Measurements from ENCODE around the gene PTTG2. TPM values are rescaled to one million over a fixed set of nuclear protein-coding genes. Genes with fewer than 3 reads are reported as not detected.

The PTTG2 gene
- total RNA-seq, 1 donor from 2014 or later, result 1.2 TPM

GRCh38 chr4:37958932-37959331 lies 1.3 kb upstream of the PTTG2 start:
- Histone ChIP-seq H3K4me1 (peaks cover 10% of the 10 kb centered on the region), H3K4me3 (no peak overlapping the region), H3K27ac (no peak overlapping the region), H3K9me3 (no peaks in the 10 kb centered on the region), H3K27me3 (ENCODE audit: low read depth) (no peaks in the 10 kb centered on the region), H3K36me3 (no peaks in the 10 kb centered on the region)
- intact Hi-C loops (cut with DNase I), result no loop called here
- no peak for ATAC-seq
- no peak for TF ChIP-seq CTCF (IDR thresholded peaks at IDR 0.05)
- DNase-seq, result no peak

- Histone ChIP-seq H3K36me3 (no peaks in the 10 kb centered on the region), H3K27ac (no peak overlapping the region), H3K4me1 (peaks cover 10% of the 10 kb centered on the region), H3K27me3 (ENCODE audit: low read depth) (no peaks in the 10 kb centered on the region), H3K9me3 (no peaks in the 10 kb centered on the region), H3K4me3 (no peak overlapping the region)
- TF ChIP-seq CTCF (IDR thresholded peaks at IDR 0.05), result no peak
- DNase-seq (peak; percentile 64), ATAC-seq (peak; percentile 88 to 97)
- intact Hi-C loops (cut with DNase I), result no loop called here
Measured at GRCh38 chr4:37960679-37961450, 667 bp downstream of the PTTG2 start.

- ATAC-seq (no peak), DNase-seq (no peak)
- Histone ChIP-seq H3K27ac (no peak overlapping the region), H3K4me1 (peaks cover 16% of the 10 kb centered on the region), H3K27me3 (ENCODE audit: low read depth) (no peaks in the 10 kb centered on the region), H3K36me3 (no peaks in the 10 kb centered on the region), H3K4me3 (no peak overlapping the region), H3K9me3 (no peaks in the 10 kb centered on the region)
- intact Hi-C loops (cut with DNase I), result no loop called here
- no peak for TF ChIP-seq CTCF (IDR thresholded peaks at IDR 0.05)
Measured at GRCh38 chr4:37964734-37965457, 4.7 kb downstream of the PTTG2 start.

- no peaks in the 10 kb centered on the region for H3K27me3 ChIP-seq (ENCODE audit: low read depth)
- H3K27ac ChIP-seq, result no peak overlapping the region
- no peak for DNase-seq
- TF ChIP-seq CTCF (IDR thresholded peaks at IDR 0.05), result no peak
- H3K4me1 ChIP-seq, result peaks cover 21% of the 10 kb centered on the region
- no peak overlapping the region for H3K4me3 ChIP-seq
- intact Hi-C loops (cut with DNase I), result no loop called here
- ATAC-seq, result no peak
- no peaks in the 10 kb centered on the region for H3K9me3 ChIP-seq
- no peaks in the 10 kb centered on the region for H3K36me3 ChIP-seq
Measured at GRCh38 chr4:37966044-37966443, 5.8 kb downstream of the PTTG2 start.

GRCh38 chr4:37967736-37968135 lies 7.5 kb downstream of the PTTG2 start:
- ATAC-seq (no peak), DNase-seq (no peak)
- no peaks in the 10 kb centered on the region for H3K36me3 ChIP-seq
- no peak for TF ChIP-seq CTCF (IDR thresholded peaks at IDR 0.05)
- H3K27me3 ChIP-seq (ENCODE audit: low read depth), result no peaks in the 10 kb centered on the region
- H3K27ac ChIP-seq, result no peak overlapping the region
- H3K4me3 ChIP-seq, result no peak overlapping the region
- H3K4me1 ChIP-seq, result peaks cover 15% of the 10 kb centered on the region
- no peaks in the 10 kb centered on the region for H3K9me3 ChIP-seq
- intact Hi-C loops (cut with DNase I), result no loop called here

Measured in lower lobe of right lung (tissue), 2 donors.